CD4-positive, alpha-beta T cell treated with Interleukin-1 beta for 1 hour (primary cell): ENCODE measurements around the gene RSBN1L.
"Not testable (repeated sequence)": the region's sequence is repeated elsewhere in the genome, so short reads cannot be mapped to it uniquely, and the experiment has no call there.

ENCODE experiments used
- DNase-seq, 2 donors: peaks; one replicate each; pipeline ENCODE4 v3.0.0-alpha.2; 2020 to 2022

RSBN1L gene

DNA sequence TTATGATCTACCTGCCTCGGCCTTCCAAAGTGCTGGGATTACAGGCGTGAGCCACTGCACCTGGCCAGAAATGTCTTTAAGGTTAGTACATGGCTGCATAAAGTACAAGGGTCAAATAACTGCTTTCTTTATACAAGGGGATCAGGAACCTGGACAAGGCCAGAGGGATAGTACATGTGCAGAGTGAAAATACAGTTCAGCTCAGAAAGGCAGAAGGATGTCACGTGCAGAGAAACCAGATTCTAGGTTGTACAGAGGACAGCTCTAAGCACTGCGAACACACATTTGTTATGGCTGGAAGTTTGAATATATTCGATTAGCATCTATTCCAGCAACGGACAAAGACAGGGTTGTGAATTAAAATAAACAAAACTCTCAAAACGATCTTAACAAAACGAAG lies 6.0 kb upstream of the RSBN1L start:
- no peak for DNase-seq

DNA sequence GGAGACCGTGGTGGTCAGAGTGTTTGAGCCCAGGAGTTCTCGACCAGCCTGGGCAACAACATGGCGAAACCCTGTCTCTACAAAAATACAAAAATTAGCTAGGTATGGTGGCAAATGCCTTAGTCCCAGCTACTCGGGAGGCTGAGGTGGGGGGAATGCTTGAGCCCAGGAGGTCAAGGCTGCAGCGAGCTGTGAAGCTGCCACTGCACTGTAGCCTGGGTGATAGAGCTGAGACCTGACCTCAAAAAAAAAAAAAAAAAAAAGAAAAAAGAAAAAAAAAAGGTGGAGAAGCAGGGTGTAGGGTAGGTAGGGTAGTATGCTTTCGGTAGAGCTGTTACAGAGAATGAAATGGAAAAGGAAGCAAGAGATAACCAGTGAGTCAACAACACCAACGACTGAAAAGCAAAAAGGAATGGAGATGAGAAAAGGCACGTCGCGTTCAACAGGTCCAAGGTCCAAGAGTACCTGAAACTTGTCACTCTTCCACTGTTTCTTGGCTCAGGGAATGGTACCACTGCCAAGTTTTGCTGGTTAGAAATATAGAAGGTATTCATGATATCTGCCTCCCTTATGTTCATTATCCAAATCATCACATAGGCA lies 4.3 kb upstream of the RSBN1L start:
- DNase-seq: no peak

DNA sequence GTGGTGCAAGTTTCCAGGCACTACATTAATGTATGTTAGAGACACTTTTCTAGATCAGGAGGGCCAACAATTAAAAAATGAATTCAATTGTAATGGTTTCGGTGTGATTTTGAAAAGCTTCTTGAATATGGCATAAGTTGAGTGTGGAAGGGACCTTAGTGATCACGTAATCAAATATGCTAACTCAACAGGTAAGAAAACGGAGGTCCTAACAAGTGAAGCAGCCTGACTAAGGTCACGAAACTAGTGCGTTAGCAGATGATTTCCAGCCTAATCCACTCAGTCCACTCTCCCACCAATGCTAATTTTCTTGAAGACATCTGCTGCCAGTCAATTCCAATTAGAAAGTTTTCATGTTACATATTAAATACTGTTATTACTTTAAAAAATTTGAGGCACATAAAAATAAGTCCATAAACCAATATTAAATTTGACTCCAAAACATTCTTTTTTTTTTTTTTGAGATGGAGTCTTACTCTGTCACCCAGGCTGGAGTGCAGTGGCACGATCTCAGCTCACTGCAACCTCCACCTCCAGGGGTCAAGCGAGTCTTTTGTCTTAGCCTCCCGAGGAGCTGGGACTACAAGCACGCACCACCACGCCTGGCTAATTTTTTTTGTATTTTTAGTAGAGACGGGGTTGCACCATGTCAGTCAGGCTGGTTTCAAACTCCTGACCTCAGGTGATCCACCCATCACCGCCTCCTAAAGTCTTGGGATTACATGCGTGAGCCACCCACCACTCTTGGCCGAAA lies 2.3 kb upstream of the RSBN1L start:
- no peak for DNase-seq

DNA sequence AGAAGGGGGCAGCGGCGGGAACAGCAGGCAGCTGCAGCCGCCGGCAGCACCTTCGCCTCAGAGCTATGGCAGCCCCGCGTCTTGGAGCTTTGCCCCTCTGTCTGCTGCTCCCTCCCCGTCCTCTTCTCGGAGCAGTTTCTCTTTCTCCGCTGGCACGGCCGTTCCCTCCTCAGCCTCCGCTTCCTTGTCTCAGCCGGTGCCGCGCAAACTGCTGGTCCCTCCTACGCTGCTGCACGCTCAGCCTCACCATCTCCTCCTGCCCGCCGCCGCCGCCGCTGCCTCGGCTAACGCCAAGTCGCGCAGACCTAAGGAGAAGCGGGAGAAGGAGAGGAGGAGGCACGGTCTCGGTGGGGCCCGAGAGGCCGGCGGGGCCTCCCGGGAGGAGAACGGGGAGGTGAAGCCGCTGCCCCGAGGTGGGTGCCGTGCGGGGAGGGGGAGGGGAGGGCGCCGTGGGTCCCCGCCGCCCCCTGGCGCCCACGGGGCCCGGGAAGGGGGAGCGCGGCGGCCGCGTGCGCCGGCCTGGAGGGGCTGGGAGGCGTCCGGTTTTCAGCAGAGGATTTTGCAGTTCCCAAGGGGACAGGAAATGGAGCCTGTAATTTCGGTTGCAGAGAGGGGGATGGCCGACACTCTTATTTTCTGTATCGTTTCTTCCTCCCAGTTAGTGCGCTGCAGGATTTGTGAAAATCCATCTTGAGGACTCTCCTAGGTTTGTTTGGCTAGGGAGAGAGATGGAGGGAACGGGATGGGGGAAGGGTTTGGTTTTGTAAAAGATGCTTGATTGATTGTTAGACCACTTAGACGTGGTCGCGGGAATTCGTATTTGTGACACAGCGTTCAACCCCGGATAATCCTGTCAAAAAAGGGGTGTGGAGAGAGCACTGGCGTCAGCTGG lies 630 bp downstream of the RSBN1L start:
- DNase-seq: peak; percentile 45 to 51

DNA sequence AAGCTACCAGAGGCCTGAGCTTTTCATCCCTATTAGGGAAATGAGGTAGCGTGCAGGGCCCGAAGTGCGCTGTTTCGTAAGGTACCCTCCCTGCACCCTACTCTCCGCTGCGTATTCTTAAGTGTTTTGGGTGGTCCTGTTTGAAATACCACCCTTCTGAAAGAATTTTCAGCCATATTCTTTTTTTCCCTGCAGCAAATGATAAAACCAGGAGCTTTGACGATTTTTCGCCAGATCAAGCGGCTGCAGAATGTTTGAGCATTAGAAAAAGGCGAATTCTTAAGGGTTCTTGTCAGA lies 1.2 kb downstream of the RSBN1L start:
- DNase-seq: peak in 1 of 2 donors; percentile 13

DNA sequence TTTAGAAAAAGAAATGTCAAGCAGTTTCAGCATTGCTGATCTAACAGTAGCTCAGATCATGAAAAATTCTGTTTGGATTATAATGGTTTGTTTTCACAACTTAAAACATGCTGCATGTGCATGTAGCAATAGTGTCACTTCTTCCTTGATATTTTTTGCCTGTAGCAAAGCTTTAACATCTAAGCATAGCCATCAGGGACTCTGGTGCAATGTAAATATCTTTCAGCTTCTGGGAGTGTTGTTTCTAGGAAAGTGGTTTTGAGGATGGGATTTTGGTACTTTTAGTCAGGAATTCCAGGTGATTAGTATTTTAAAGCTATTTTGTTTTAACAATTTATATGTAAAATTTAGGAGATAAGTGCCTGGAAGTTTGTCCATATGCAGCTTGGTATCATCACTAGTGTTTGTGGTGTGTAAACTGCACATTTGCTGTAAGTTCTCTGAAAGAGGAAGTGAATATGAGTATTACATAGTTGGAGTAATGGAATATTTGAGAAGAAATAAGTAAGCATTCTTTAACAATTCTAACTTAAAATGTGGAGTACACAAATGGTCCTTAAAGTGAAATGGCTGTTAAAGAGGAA lies 1.9 kb downstream of the RSBN1L start:
- no peak for DNase-seq

DNA sequence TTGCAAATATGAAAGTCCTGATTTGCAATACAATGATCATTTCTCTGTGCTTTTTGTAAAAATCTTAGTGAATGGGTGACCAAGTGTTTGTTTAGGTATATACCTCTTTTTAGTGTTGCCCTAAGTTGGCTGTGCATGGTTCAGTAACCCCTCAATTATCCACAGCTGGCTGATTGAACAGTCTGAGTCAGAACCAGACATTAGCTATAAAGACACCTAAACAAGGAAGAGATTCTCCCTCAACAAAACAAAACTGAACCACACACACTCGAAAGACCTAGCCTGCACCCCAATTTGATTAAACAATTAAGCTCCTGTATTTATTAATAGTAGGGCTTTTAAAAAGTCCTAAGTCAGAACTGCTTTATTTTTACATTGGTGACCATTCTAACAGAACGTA lies 2.8 kb downstream of the RSBN1L start:
- no peak for DNase-seq

DNA sequence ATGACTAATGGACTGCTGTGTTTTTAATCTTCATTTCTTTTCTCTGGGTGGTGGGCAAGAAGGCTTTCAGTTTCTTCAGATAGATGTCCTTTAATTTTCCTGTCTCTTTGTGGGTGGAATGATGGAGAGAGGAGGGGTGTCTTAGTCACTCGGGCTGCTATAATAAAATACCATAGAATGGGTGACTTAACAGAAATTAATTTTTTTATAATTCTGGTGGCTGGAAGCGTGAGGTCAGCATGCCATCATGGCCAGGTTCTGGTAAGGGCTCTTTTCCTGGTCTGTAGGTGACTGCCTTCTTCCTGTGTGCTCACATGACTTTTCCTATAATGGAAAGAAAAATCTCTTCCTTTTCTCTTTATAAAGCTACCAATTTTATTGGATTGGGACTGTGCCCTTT lies 6.3 kb downstream of the RSBN1L start:
- no peak for DNase-seq

DNA sequence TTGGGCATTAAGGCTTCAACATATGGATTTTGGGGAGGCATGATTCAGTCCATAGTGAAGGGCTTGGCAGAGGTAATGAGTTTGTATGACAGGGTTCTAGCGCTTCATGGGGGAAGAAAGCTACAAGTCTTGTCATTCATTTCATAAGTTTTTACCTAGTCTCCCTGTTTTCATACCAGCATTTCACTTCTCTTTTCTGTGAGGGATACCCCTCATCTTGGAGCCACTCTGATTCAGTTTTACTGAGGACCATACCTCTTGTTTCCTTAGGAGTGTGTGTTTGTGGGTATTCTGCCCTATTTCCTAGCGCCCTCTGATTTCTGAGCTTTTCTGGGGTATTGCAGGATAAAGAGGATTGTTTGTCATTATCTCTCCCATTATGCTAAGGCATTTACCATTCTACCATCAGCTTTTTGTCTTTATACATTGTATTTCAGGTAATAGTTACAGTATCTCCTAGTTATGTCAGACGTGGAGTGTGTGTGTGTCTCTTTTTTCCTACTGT lies 6.8 kb downstream of the RSBN1L start:
- no peak for DNase-seq

DNA sequence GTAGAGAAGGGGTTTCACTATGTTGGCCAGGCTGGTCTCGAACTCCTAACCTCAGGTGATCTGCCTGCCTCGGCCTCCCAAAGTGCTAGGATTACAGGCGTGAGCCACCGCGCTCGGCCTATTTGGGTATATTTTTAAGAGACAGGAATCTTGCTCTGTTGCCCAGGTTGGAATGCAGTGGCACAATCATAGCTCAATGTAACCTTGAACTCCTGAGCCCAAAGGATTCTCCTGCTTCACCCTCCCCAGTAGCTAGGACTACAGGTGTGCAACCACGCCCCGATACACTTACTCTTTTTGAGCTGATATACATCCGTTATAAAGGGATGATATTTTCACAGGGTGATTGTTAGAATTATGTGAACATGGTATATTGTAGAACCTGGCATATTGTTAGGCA lies 7.4 kb downstream of the RSBN1L start:
- DNase-seq: not testable (repeated sequence)

DNA sequence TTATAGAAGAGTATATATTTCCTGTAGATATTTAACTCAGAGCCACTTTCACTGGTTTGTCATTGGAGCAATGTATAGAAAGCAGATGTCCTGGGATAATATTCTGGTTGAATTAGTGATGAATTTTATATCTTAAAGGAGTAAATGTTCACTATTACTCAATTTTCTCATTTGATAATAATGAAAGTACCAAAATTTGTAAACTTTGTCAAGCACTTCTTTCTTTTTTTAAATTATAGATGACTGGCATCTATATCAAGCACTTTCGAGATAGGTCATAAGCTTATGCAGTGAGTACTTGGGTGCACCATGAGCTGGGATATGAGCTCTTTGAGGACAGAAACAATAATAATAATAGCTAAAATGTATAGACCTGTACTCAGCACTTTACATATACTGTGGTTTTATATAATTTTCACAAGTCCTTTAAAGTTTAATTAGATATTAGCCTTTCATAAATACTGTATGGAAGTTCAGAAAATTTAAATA lies 11.3 kb downstream of the RSBN1L start:
- no peak for DNase-seq

DNA sequence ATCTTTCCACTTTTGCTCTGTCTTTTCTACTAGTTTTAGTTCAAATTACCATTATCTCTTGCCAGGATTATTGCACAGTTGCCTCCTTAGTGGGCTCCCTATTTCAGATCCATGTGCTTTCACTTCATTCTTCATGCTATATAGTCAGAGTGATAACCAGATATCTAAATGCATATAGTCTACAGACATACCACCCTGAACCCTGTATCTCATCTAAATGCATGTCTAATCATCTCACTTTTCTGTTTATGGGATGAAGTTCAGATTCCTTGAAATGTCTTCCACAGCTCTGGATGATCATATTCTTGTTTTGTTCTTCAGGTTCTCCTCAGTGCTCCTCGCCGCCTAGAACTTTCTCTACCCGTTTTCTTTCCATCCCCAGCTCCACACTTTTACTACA lies 13.8 kb downstream of the RSBN1L start:
- DNase-seq: no peak

DNA sequence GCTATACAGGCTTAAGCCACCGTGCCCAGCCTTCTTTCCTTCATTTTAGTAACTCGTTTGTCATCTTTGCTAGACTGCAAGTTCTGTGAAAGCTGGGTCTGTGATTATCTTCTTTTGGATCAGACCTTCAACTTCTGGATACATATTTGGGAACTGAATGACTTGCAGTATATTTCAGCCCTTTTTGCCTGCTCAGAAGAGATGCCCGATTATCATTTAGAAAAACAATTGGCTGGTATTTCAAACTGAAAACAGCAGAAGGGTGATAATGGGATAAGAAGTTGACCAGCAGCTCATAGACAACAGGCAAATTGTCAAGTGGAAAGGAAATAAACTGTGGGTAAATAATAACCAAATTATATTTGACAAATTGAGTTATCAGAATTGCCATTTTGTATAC lies 14.6 kb downstream of the RSBN1L start:
- DNase-seq: no peak

DNA sequence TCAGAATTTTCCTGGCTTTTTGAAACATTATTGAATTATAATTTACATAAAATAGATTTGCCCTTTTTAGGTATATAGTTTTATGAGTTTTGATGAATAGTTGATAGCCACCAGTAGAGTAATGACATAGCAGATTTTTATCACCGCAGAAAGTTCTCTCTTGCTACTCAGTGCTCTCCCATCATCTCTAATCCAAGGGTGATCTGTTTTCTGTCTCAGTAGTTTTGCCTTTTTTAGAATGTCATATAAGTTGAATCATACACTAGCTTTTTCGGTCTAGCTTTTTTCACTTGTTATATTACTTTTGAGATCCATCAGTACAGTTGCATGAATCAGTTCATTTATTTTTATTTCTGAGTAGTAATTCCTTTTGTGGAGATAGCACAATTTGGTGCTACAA lies 17.9 kb downstream of the RSBN1L start:
- DNase-seq: no peak

DNA sequence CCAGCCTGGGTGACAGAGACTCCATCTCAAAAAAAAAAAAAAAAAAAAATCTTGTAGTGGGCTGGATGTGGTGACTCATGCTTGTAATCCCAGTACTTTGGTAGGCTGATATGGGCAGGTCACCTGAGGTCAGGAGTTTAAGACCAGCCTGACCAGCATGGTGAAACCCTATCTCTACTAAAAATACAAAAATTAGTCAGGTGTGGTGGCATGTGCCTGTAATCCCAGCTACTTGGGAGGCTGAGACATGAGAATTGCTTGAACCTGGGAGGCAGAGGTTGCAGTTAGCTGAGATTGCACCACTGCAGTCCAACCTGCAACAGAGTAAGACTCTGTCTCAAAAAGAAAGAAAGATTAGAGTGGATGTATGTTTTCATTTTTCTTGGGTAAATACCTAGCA lies 18.7 kb downstream of the RSBN1L start:
- DNase-seq: not testable (repeated sequence)

DNA sequence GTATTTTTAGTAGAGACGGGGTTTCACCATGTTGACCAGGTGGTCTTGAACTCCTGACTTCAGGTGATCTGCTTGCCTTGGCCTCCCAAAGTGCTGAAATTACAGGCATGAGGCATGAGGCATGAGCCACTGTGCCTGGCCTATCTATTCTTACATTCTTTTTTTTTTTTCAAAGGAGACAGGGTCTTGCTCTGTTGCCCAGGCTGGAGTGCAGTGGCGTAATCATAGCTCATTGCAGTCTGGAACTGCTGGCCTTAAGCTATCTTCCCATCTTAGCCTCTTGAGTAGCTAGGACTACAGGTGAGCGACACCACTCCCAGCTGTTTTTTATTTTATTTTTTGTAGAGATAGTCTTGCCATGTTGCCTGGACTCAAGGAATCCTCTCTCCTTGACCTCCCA lies 20.5 kb downstream of the RSBN1L start:
- DNase-seq: no peak

DNA sequence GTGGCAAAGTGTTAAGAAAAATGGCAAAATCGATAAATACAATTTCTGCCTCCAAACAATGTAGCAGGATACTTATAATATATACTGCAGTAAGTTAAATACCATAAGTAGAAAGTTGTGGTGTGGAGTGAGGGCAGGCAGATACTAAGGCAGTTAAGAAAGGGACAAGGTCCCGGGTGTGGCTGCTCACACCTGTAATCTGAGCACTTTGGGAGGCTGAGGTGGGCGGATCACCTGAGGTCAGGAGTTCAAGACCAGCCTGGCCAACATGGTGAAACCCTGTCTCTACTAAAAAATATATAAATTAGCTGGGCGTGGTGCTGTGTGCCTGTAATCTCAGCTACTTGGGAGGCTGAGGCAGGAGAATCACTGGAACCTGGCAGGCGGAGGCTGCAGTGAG lies 21.3 kb downstream of the RSBN1L start:
- not testable (repeated sequence) for DNase-seq

DNA sequence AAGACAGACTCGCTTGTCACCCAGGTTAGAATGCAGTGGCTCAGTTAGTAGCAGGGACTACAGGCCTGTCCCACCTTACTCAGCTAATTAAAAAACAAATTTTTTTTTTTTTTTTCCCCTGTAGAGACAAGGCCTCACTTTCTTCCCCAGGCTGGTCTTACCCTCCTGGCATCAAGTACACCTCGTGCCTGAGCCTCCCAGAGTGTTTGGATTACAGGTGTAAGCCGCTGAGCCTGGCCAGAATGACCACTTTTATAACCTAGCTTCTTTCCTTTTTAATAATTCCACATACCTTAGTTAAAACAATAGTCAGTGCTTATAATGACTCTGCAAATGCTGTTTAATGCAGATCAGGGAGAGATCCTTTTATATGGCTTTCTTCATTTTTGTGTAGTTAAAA lies 31.3 kb downstream of the RSBN1L start:
- DNase-seq: no peak

DNA sequence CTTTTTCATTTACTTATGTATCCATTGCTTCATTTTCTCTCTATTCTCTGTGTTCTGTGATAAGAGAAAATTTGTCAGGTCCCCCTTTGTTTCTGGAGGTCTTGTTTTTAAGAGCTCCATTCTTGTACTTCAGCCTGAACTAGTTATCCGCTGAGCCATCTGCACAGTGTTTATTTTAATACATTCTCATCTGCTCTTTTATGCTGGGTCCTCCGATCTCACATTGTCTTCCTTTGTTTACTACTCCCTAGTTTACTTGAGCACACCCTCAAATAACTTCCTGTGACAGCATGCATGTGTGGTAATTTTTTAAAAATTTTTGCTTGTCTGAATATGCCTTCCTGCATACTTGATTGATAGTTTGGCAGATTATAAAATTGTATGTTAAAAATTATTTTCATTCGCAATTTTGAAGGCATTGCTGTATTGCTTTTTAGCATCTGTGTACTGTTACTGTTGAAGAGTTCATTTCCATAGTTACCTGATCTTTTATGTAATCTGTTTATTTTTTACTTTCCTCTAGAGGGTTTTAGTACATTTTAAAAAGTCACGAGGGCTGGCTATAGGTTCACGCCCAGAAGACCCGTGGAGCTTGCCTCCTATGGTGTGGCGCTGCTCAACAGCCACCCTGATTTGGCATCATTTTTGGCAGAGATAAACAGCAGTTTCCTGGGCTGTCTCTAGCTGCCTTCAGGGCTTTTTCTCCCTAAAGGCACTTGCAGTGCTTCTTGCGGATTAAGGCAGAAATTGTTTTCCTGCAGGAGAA lies 31.9 kb downstream of the RSBN1L start:
- peak in 1 of 2 donors; percentile 5 for DNase-seq

DNA sequence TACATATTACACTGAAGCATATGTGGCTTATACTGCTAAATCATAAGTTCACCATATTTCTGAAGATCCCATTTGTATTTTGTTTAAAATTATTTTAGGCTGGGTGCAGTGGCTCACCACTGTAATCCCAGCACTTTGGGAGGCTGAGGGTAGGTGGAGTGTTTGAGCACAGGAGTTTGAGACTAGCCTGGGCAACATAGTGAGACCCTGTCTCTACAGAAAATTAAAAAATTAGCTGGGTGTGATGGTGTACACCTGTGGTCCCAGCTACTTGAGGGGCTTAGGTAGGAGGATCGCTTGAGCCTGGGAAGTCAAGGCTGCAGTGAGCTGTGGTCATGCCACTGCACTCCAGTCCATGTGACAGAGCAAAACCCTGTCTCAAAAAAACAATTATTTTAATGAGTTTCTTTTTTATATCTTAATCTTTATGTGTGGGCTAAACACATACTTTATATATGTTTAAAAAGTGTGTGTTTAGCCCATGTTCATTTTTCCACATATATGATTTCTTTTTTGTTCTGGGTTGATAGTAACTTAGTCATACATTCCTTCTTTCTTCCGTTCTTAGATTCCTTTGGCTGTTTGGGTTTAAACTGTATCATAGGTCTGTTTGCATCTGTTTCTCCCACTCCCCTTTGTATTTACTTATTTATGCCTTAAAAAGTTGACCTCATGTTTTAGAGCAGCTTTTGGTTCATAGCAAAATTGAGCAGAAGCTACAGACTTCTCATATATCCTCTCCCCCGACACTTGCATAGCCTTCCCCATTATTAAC lies 33.5 kb downstream of the RSBN1L start:
- no peak for DNase-seq

DNA sequence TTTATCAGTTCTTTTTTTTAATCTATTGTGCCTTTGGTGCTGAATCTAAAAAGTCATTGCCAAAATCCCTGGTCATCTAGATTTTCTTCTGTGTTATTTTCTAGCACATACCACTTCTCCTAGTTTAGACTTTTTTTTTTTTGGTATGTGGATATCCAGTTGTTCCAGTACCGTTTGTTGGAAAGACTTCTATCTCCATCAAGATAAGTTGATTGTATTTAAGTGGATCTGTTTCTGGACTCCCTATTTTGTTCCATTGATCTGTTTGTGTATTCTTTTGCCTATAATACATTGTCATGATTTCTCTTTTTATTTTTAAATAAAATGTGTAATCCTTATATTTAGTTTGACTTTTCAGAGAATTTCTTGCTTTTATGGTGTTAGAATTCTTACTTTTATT lies 35.5 kb downstream of the RSBN1L start:
- no peak for DNase-seq
